ENCODE data around the gene SPAG16.

The SPAG16 gene

DNA sequence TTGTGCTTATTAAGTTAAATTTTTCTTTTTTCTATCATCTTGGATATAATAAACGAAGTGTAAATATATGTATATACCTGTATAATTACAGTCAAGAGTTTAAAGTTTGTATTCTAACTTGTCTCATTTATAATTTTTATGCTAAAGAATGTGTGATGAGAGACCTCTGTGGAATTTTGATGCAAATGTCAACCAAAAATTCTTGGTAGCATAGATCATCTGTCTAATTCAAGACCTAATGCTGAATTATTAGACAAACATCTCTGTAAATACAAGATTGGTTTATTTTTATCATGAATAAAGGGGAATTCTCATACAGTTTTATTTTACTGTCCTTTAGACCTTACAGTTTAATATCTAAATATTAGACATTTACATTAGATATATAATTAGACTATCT lies 977.4 kb downstream of the SPAG16 start:
- Histone ChIP-seq H3K27me3 (ENCODE audit: insufficient read depth, low read depth) (no peaks in the 10 kb centered on the region), H3K27ac (no peak overlapping the region), H4K20me1 (ENCODE audit: insufficient read depth) (no peaks in the 10 kb centered on the region), H3K4me3 (IDR thresholded peaks at IDR 0.05; ENCODE audit: insufficient read depth, low read depth, low read length) (no peak overlapping the region), H2AFZ (ENCODE audit: low read depth) (no peak overlapping the region), H3K4me2 (no peak overlapping the region), H3K36me3 (ENCODE audit: insufficient read depth) (no peaks in the 10 kb centered on the region), H3K9ac (no peak overlapping the region), H3K79me2 (ENCODE audit: insufficient read depth, low read depth) (no peaks in the 10 kb centered on the region), H3K4me1 (ENCODE audit: low read depth, poor library complexity, severe bottlenecking) (no peaks in the 10 kb centered on the region)
- TF ChIP-seq, protein P1, sequence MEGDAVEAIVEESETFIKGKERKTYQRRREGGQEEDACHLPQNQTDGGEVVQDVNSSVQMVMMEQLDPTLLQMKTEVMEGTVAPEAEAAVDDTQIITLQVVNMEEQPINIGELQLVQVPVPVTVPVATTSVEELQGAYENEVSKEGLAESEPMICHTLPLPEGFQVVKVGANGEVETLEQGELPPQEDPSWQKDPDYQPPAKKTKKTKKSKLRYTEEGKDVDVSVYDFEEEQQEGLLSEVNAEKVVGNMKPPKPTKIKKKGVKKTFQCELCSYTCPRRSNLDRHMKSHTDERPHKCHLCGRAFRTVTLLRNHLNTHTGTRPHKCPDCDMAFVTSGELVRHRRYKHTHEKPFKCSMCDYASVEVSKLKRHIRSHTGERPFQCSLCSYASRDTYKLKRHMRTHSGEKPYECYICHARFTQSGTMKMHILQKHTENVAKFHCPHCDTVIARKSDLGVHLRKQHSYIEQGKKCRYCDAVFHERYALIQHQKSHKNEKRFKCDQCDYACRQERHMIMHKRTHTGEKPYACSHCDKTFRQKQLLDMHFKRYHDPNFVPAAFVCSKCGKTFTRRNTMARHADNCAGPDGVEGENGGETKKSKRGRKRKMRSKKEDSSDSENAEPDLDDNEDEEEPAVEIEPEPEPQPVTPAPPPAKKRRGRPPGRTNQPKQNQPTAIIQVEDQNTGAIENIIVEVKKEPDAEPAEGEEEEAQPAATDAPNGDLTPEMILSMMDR (conservative IDR thresholded peaks at IDR 0.05; ENCODE audit: low read depth, low read length): no peak

GRCh38 chr2:214264171-214264570 lies 979.9 kb downstream of the SPAG16 start:
- H3K4me1 ChIP-seq (ENCODE audit: low read depth, poor library complexity, severe bottlenecking): no peaks in the 10 kb centered on the region
- TF ChIP-seq, protein P1 (conservative IDR thresholded peaks at IDR 0.05; ENCODE audit: low read depth, low read length): no peak

GRCh38 chr2:214265991-214266489 lies 981.8 kb downstream of the SPAG16 start:
- Histone ChIP-seq H3K4me2 (no peak overlapping the region), H3K36me3 (ENCODE audit: insufficient read depth) (no peaks in the 10 kb centered on the region), H3K9ac (no peak overlapping the region), H3K4me1 (ENCODE audit: low read depth, poor library complexity, severe bottlenecking) (no peaks in the 10 kb centered on the region), H2AFZ (ENCODE audit: low read depth) (no peak overlapping the region), H3K27ac (no peak overlapping the region), H3K27me3 (ENCODE audit: insufficient read depth, low read depth) (no peaks in the 10 kb centered on the region), H4K20me1 (ENCODE audit: insufficient read depth) (no peaks in the 10 kb centered on the region), H3K4me3 (IDR thresholded peaks at IDR 0.05; ENCODE audit: insufficient read depth, low read depth, low read length) (no peak overlapping the region), H3K79me2 (ENCODE audit: insufficient read depth, low read depth) (no peaks in the 10 kb centered on the region)
- TF ChIP-seq, protein P1 (conservative IDR thresholded peaks at IDR 0.05; ENCODE audit: low read depth, low read length): no peak

More at GRCh38 chr2:214264171-214264570, 979.9 kb downstream of the SPAG16 start:
- H3K9ac ChIP-seq: no peak overlapping the region
- no peaks in the 10 kb centered on the region for H3K36me3 ChIP-seq (ENCODE audit: insufficient read depth)
- H3K4me3 ChIP-seq (IDR thresholded peaks at IDR 0.05; ENCODE audit: insufficient read depth, low read depth, low read length): no peak overlapping the region
- H4K20me1 ChIP-seq (ENCODE audit: insufficient read depth): no peaks in the 10 kb centered on the region
- no peak overlapping the region for H3K4me2 ChIP-seq
- H2AFZ ChIP-seq (ENCODE audit: low read depth): no peak overlapping the region
- no peaks in the 10 kb centered on the region for H3K79me2 ChIP-seq (ENCODE audit: insufficient read depth, low read depth)
- H3K27ac ChIP-seq: no peak overlapping the region
- H3K27me3 ChIP-seq (ENCODE audit: insufficient read depth, low read depth): no peaks in the 10 kb centered on the region

DNA sequence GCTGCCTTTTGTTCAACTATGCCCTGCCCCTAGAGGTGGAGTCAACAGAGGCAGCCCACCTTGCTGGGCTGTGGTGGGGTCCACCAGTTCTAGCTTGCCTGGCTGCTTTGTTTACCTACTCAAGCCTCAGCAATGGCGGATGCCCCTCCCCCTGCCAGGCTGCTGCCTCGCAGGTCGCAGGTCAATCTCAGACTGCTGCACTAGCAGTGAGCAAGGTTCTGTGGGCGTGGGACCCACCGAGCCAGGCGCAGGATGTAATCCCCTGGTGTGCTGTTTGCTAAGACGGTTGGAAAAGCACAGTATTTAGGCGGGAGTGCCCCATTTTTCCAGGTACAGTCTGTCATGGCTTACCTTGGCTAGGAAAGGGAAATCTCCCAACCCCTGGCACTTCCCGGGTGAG lies 993.6 kb downstream of the SPAG16 start:
- Histone ChIP-seq H3K4me2 (no peak overlapping the region), H3K79me2 (ENCODE audit: insufficient read depth, low read depth) (no peaks in the 10 kb centered on the region), H3K4me1 (ENCODE audit: low read depth, poor library complexity, severe bottlenecking) (no peaks in the 10 kb centered on the region), H3K9ac (no peak overlapping the region), H3K36me3 (ENCODE audit: insufficient read depth) (no peaks in the 10 kb centered on the region), H3K27ac (no peak overlapping the region), H4K20me1 (ENCODE audit: insufficient read depth) (no peaks in the 10 kb centered on the region), H2AFZ (ENCODE audit: low read depth) (no peak overlapping the region), H3K27me3 (ENCODE audit: insufficient read depth, low read depth) (no peaks in the 10 kb centered on the region), H3K4me3 (IDR thresholded peaks at IDR 0.05; ENCODE audit: insufficient read depth, low read depth, low read length) (no peak overlapping the region)
- TF ChIP-seq, protein P1 (conservative IDR thresholded peaks at IDR 0.05; ENCODE audit: low read depth, low read length): no peak

Data from KMS-11 (cell line).